ENCODE data around the gene NEUROG3. TPM values are rescaled to one million over a fixed set of nuclear protein-coding genes. Genes with fewer than 3 reads are reported as not detected.

The NEUROG3 gene
- total and polyA plus RNA-seq, 8 donors = not detected

DNA sequence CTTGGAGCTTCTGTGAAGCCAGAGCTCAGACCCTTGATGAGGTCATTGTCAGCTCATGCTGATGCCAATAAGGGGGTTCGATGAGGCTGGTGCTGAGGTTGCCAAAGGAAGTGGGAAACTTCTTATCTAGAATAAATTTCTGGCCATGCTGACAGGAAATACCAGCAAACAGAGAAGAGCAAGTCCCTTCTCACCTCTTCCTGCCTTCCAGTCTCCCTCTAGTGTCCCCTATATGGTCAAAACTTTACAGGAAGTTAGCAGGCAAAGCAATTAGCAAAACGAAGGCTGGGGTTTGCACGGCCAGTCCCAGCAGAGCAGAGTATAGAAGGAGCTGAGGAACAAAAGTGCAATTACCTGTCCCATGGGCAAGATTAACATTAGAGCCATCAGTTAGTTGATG, 15.1 kb upstream of the NEUROG3 start:
- intact Hi-C loops (cut with DNase I; ENCODE audit: low total_unique reads) = no loop called here
- WGBS, 5 donors = 15 to 29% (median 21%) methylated on average over 3 of the region's 3 CpGs
- H3K27me3 ChIP-seq = no peaks in the 10 kb centered on the region
- TF ChIP-seq EP300 (IDR thresholded peaks at IDR 0.05) (no peak), POLR2A (IDR thresholded peaks at IDR 0.05) (no peak), POLR2AphosphoS5 (IDR thresholded peaks at IDR 0.05) (no peak)
- TF ChIP-seq, protein P1, sequence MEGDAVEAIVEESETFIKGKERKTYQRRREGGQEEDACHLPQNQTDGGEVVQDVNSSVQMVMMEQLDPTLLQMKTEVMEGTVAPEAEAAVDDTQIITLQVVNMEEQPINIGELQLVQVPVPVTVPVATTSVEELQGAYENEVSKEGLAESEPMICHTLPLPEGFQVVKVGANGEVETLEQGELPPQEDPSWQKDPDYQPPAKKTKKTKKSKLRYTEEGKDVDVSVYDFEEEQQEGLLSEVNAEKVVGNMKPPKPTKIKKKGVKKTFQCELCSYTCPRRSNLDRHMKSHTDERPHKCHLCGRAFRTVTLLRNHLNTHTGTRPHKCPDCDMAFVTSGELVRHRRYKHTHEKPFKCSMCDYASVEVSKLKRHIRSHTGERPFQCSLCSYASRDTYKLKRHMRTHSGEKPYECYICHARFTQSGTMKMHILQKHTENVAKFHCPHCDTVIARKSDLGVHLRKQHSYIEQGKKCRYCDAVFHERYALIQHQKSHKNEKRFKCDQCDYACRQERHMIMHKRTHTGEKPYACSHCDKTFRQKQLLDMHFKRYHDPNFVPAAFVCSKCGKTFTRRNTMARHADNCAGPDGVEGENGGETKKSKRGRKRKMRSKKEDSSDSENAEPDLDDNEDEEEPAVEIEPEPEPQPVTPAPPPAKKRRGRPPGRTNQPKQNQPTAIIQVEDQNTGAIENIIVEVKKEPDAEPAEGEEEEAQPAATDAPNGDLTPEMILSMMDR (IDR thresholded peaks at IDR 0.05) = no peak
- H3K4me1 ChIP-seq = no peaks in the 10 kb centered on the region
- no peaks in the 10 kb centered on the region for H3K9me3 ChIP-seq
- H3K36me3 ChIP-seq = no peaks in the 10 kb centered on the region
- no peak overlapping the region for H3K27ac ChIP-seq
- no peak for DNase-seq
- H3K4me3 ChIP-seq = no peak overlapping the region

DNA sequence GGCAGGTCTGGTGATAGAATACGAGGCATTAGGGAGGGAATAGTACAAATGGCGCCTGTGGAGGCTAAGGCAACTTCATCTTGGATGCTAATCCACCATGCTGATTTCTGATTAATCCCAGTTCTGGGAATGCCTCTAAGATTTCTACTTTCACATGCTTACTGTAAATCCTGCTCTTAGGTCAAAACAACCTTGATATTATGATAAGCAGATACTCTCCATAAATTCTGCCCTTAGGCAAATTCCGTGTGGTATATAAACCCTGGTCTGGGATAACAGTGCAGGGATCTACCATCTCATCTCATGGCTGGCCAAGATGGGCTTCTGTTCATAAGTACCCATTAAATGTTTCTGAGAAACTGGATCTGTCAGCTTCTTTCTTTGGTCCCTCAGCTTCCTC, 11.4 kb upstream of the NEUROG3 start:
- Histone ChIP-seq H3K4me3 (no peak overlapping the region), H3K36me3 (no peaks in the 10 kb centered on the region), H3K9me3 (peaks cover 0 to 6% (median 2%) of the 10 kb centered on the region in 4 donors)

DNA sequence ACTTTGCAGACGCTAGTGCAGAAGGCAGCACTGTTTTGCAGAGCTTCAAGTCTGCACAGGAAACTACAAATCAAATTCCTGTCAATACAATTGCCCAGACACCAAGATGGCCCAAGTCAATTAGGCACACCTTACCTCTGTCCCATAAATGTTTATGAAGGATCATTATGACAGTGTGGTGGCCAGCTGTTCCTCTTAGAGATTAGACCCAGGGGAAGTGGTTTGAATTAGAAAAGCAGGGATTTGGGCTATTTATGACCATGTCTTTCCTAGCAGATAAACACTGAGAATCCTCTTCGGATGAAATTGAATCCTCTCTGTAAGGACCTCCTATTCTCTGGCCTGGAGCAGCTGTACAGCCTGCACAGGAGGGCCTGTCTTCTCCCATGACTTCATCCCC, 9.9 kb upstream of the NEUROG3 start:
- WGBS, 5 donors = 45 to 73% (median 59%) methylated on average over 2 of the region's 2 CpGs
- no peak overlapping the region for H3K4me3 ChIP-seq
- no peak overlapping the region for H3K27ac ChIP-seq
- no peaks in the 10 kb centered on the region for H3K4me1 ChIP-seq
- peaks cover 8 to 37% (median 27%) of the 10 kb centered on the region in 3 donors for H3K27me3 ChIP-seq
- peaks cover 0 to 6% (median 2%) of the 10 kb centered on the region in 4 donors for H3K9me3 ChIP-seq
- H3K36me3 ChIP-seq = no peaks in the 10 kb centered on the region
- no peak for DNase-seq
- TF ChIP-seq POLR2AphosphoS5 (IDR thresholded peaks at IDR 0.05) (no peak), POLR2A (IDR thresholded peaks at IDR 0.05) (no peak), EP300 (IDR thresholded peaks at IDR 0.05) (no peak)
- TF ChIP-seq, protein P1 (IDR thresholded peaks at IDR 0.05) = no peak
- intact Hi-C loops (cut with DNase I; ENCODE audit: low total_unique reads) = no loop called here

More for the DNA sequence above, 11.4 kb upstream of the NEUROG3 start:
- 73 to 82% (median 80%) methylated on average over 3 of the region's 3 CpGs for WGBS, 5 donors
- TF ChIP-seq, protein P1 (IDR thresholded peaks at IDR 0.05) = no peak
- TF ChIP-seq EP300 (IDR thresholded peaks at IDR 0.05) (no peak), POLR2AphosphoS5 (IDR thresholded peaks at IDR 0.05) (no peak), POLR2A (IDR thresholded peaks at IDR 0.05) (no peak)
- Histone ChIP-seq H3K27ac (no peak overlapping the region), H3K27me3 (peaks cover 0 to 22% (median 13%) of the 10 kb centered on the region in 3 donors), H3K4me1 (no peaks in the 10 kb centered on the region)
- no peak for DNase-seq
- intact Hi-C loops (cut with DNase I; ENCODE audit: low total_unique reads) = no loop called here

DNA sequence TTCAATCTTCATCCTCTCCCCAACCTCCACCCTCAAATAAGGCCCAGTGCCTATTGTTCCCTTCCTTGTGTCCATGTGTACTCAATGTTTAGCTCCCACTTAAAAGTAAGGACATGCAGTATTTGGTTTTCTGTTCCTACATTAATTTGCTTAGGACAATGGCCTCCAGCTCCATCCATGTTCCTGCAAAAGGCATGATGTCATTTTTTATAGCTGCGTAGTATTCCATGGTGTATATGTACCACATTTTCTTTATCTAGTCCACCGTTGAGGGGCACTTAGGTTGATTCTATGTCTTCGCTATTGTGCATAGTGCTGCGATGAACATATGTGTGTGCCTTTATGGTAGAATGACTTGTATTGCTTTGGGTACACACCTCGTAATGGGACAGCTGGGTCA, 7.2 kb upstream of the NEUROG3 start:
- intact Hi-C loops (cut with DNase I; ENCODE audit: low total_unique reads) = no loop called here
- Histone ChIP-seq H3K4me3 (no peak overlapping the region), H3K4me1 (peaks cover 0 to 3% (median 0%) of the 10 kb centered on the region in 4 donors), H3K36me3 (no peaks in the 10 kb centered on the region), H3K9me3 (peaks cover 0 to 6% (median 2%) of the 10 kb centered on the region in 4 donors), H3K27me3 (peaks cover 18 to 64% (median 48%) of the 10 kb centered on the region in 3 donors), H3K27ac (no peak overlapping the region)
- WGBS, 5 donors = 70 to 81% (median 78%) methylated on average over 5 of the region's 5 CpGs
- DNase-seq = no peak
- TF ChIP-seq, protein P1 (IDR thresholded peaks at IDR 0.05) = no peak
- TF ChIP-seq POLR2A (IDR thresholded peaks at IDR 0.05) = no peak
- TF ChIP-seq POLR2AphosphoS5 (IDR thresholded peaks at IDR 0.05) = no peak
- TF ChIP-seq EP300 (IDR thresholded peaks at IDR 0.05) = no peak

Data from stomach (tissue), 9 donors.